Fibroblast of skin of scalp (primary cell): ENCODE measurements around the gene CACNG3.
"Not testable (repeated sequence)": the region's sequence is repeated elsewhere in the genome, so short reads cannot be mapped to it uniquely, and the experiment has no call there.

Experiments used
- DNase-seq: peaks from one replicate; pipeline ENCODE4 v3.0.0-alpha.2; 2013

The CACNG3 gene

DNA sequence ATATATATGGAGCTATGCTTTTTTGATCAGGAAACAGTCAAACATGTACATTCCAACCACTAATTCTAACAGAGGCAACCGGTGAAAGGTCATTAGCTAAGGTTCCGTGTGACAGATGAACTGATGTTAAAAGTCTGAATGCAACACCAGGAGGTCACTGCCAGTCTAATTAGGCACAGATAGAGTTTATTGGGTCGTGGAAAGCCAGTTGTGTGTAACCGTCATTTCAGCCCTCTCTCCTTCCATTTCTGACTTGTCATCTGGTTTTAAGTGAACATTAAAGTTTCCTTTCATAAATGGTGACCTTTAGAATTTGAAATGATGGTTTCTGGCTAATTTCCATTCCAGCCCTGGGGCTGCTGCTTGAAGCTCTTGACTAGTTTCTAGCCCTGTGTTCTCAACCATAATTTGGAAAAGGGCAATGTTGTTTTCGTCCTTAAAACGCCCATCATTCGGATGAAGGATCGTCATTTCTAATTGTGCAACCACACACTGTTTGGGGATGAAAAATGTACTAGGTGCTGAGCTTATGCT lies 23.9 kb downstream of the CACNG3 start:
- no peak for DNase-seq

- no peak for DNase-seq
Measured at GRCh38 chr16:24281466-24281865, 25.3 kb downstream of the CACNG3 start.

- DNase-seq: no peak
Measured at GRCh38 chr16:24282141-24282540, 26.0 kb downstream of the CACNG3 start.

GRCh38 chr16:24286741-24287405 lies 30.7 kb downstream of the CACNG3 start:
- DNase-seq: no peak

GRCh38 chr16:24288516-24288915 lies 32.4 kb downstream of the CACNG3 start:
- no peak for DNase-seq

- no peak for DNase-seq
Measured at GRCh38 chr16:24289166-24289700, 33.1 kb downstream of the CACNG3 start.

- DNase-seq: no peak
Measured at GRCh38 chr16:24291932-24292331, 35.8 kb downstream of the CACNG3 start.

GRCh38 chr16:24294131-24294530 lies 38.0 kb downstream of the CACNG3 start:
- no peak for DNase-seq

GRCh38 chr16:24297375-24297774 lies 41.2 kb downstream of the CACNG3 start:
- DNase-seq: no peak

- no peak for DNase-seq
Measured at GRCh38 chr16:24298548-24299167, 42.5 kb downstream of the CACNG3 start.

- not testable (repeated sequence) for DNase-seq
Measured at GRCh38 chr16:24300750-24301149, 44.6 kb downstream of the CACNG3 start.

- no peak for DNase-seq
Measured at GRCh38 chr16:24302636-24303035, 46.5 kb downstream of the CACNG3 start.

DNA sequence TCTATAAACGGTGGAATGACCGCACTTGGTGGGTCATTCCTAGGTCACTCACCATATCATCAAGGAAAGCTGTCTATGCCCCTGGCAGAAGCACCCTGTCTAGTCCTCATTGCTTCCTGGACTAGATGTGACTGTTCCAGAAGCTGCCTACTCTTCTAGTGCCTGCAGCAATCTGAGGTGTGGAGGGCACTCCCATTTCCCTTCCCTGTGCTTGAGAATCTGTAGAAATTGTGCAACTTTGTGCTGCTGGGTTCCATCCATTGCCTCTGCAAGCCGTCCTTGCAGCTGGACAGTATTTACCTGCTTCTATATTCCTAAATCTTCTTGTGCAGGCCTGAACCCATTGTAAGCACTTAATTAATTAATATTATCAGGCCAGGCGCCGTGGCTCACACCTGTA lies 52.1 kb downstream of the CACNG3 start:
- no peak for DNase-seq

GRCh38 chr16:24309258-24310142 lies 53.4 kb downstream of the CACNG3 start:
- no peak for DNase-seq

- DNase-seq: no peak
Measured at GRCh38 chr16:24315343-24315742, 59.2 kb downstream of the CACNG3 start.

- no peak for DNase-seq
Measured at GRCh38 chr16:24318680-24319079, 62.5 kb downstream of the CACNG3 start.

- no peak for DNase-seq
Measured at GRCh38 chr16:24319126-24319814, 63.1 kb downstream of the CACNG3 start.

DNA sequence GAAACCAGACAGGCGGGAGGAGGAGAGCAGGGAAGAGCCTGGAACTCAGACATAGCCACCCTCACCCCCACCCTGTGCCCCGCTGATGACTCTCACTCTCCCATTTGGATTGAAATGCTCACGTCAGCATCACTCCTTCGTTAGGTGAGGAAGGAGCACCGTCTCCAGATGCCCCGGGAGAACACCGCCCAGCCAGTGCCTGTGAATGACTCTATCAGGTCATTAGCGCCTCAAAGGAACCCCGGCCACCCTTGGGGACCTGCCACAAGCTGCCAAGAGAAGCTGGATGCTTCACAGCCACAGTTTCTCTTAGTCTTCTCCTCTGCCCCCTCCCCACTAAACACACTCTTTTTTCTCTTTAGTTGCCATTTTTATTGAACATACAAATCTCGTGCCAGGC lies 66.0 kb downstream of the CACNG3 start:
- no peak for DNase-seq

- DNase-seq: no peak
Measured at GRCh38 chr16:24324421-24324820, 68.3 kb downstream of the CACNG3 start.

DNA sequence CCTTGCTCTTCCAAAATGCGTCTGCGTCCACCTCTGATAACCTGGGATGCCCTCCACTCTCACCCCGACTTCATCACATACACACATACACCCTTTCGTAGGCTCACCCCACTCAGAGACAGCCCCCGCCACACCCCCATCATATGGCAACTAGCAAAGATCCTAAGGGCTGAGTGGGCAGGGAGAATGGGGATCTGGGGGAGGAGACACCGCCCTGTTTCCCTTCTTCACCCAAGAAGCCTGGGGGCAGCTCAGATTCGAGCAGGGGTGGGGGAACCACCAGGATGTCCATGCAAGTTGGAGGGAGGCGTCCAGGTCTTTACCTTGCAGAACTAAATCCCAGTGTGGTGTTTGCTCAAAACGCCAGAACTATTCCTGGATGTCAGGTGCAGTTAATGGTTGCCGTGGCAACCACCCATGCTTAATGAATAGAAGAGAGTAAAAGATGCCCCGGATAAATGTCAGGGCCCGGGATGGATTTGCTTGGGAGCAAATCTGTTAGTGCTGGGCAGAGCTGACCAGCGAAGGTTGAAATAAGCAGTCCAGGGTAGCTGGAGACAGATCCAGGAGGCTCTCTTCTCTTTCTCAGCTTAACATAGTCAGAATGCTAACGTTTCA lies 72.8 kb downstream of the CACNG3 start:
- DNase-seq: no peak

DNA sequence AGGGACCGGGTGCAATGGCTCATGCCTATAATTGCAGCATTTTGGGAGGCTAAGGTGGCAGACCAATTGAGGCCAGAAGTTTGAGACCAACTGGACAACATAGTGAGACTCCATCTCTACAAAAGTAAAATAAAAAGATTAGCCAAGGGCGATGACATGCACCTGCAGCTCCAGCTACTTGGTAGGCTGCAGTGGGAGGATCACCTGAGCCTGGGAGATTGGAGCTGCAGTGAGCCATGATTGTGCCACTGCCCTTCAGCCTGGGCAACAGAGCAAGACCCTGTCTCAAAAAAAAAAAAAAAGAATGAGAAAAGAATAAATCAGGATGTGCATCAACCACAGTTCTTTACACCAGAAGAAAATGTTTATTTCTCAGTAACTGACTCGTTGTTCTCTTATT lies 76.0 kb downstream of the CACNG3 start:
- DNase-seq: no peak

GRCh38 chr16:24332582-24333090 lies 76.5 kb downstream of the CACNG3 start:
- no peak for DNase-seq
